ENCODE results near the gene SOCS1.

- TF ChIP-seq ZNF274 (IDR thresholded peaks at IDR 0.05; ENCODE audit: low read depth, low read length) (no peak), YY1 (IDR thresholded peaks at IDR 0.05; ENCODE audit: insufficient read depth, insufficient read length) (no peak)
Measured at GRCh38 chr16:11255737-11256660, at the start of gene SOCS1.
